HG02763 (cell line): ENCODE measurements around the gene TP53I3.
"Not testable (repeated sequence)": the region's sequence is repeated elsewhere in the genome, so short reads cannot be mapped to it uniquely, and the experiment has no call there.

ENCODE experiments used
- ATAC-seq: cut with Tn5 transposase; IDR thresholded peaks from one replicate; pipeline ENCODE4 v1.9.1; 2021; ENCODE audit warnings: mild to moderate bottlenecking, moderate library complexity; ENCODE audit not compliant: unreplicated experiment

Gene TP53I3

DNA sequence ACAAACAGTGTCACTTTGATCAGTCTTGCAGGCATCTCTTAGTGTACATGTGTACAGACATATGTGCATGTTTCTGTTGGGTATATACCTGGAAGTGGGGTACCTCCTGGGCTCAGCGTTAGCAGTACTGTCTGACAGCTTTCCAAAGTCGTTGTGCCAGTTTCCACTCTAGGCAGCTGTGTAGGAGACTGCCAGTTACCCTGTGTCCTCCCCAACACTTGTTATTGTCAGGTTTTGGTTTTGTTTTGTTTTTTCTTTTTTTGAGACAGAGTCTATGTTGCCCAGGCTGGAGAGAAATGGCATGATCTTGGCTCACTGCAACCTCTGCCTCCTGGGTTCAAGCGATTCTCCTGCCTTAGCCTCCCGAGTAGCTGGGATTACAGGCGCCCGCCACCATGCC, 28.9 kb downstream of the TP53I3 start:
- no peak for ATAC-seq

DNA sequence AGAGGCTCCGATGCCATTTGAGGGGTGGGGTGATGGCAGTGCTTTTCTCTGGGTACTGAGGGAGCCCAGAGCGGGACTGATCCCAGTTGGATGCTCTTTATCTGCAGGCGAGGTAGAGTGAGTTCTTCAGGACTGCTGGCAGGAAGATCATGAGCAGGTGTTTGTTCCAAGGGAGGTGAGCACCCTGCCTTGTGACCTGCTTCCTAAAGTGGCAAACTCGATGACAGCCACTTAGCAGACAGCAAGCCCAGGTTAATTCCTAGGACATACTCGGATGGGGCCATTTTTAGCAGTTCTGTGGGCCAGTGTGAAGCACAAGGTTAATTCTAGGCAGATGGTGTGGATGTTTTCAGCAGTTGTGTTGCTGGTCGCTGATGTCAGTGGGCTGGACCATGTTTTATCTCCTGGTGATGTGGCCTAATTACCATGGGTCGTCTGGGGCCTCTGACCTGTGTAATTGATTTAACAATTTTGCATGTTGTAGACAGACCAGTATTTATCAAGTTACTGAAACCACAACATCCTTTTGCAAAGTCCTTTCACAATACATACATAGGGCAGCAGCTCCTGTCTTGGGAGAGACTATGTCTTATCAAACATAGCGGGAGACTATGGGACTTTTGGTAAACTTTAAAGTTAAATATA, 30.1 kb downstream of the TP53I3 start:
- no peak for ATAC-seq

DNA sequence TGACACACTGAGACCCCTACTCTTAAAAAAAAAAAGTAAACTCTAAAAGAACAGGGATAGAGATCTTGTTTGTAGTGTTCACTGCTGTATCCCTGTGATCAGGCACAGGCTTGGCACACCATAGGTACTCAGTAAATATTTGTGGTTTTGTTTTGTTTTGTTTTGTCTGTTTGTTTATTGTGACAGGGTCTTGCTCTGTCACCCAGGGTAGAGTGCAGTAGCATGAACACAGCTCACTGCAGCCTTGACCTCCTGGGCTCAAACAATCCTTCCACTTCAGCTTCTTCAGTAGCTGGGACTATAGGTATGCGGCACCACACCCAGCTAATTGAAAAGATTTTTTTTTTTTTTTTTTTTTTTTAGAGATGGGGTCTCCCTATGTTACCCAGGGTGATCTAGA, 31.7 kb downstream of the TP53I3 start:
- ATAC-seq = no peak

DNA sequence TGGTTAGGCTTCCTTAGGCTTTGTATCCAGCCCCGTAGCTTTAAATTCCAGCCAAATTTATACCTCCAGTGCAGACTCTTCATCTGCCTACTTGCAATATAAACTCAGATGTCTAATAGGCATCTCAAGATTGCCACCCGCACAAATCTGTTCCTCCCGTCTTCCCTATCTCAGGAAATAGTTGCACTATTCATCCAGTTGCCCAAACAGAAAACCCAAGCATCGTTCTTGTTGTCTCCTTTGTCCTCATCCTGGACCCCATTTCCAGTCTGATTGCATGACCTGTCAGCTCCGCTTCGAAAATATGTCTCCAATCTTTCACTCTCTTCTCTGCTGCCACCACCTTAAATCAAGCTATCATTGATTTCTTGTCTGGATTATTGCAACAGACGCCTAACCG, 32.8 kb downstream of the TP53I3 start:
- ATAC-seq = no peak

DNA sequence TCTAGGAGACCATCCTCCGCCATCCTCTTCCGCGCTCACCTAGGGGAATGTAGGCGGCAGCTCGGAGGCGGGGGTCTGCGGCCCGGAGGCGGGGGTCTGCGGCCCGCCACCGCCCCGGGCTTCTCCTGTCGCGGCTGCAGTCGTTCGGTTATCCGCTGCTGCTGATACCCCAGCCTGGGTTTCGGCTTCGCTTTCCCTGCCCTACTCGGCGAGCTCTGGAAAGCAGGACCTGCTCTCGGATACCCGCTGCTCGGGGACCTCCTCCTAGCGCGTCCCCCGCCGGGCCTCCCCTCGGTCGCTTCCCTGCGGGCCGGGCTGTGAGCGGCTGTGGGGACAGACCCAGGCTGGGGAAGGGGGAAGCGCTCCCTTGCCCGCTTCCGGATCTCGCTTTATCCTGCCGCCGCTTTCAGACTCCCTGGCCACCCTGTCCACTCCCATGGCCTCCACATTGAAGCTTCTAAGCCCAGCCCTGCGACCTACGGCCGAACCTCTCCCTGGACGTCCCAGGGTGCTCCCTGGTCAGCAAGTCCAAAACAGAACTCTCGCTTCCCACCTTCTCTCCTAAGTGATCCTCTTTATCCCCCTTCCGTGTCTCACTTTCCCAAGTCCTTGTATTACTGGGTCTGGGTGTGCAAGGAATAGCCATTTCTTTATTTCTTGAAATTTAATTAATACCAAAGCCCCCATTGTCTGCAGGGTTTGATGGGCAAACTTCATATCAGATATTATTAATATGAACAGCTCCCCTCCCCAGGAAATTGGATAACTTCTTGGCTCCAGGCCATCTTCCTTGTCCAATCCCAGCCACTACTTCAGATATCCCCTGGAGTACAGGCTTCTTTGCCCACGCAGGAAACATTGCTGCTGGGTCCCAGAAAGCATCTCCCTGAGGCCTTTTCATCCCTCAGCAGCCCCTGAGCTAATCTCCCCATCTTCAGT, 34.3 kb downstream of the TP53I3 start:
- ATAC-seq = no peak

DNA sequence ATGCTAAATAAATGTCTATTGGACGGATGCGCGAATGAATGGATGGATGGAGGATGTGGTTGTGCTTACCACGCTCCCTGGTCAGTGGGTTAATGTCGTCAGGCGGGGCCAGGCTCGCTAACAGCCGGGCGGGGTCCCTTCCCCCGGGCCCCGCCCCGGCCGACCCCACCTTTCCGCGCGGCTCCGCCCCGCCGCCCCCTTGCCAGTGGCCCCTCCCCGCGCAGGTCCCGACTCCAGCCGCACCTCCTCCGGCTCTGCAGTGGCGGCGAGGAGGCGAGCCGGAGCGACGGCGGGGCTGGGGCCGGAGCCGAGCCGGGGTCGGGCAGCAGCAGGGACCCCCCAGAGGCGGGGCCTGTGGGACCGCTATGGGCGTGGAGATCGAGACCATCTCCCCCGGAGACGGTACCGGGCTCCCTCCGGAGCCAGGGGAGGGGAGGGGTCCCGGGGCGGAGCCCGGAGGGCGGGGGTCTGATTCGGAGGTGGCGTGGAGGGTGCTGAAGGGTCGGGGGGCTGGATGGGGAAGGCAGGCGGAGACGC, 35.1 kb downstream of the TP53I3 start, which contains the start of gene FKBP1B:
FKBP1B (plus strand) TSS at position 257 of the 537 bp plus-strand sequence; CDS start at position 366, 109 bp downstream.
- no peak for ATAC-seq

DNA sequence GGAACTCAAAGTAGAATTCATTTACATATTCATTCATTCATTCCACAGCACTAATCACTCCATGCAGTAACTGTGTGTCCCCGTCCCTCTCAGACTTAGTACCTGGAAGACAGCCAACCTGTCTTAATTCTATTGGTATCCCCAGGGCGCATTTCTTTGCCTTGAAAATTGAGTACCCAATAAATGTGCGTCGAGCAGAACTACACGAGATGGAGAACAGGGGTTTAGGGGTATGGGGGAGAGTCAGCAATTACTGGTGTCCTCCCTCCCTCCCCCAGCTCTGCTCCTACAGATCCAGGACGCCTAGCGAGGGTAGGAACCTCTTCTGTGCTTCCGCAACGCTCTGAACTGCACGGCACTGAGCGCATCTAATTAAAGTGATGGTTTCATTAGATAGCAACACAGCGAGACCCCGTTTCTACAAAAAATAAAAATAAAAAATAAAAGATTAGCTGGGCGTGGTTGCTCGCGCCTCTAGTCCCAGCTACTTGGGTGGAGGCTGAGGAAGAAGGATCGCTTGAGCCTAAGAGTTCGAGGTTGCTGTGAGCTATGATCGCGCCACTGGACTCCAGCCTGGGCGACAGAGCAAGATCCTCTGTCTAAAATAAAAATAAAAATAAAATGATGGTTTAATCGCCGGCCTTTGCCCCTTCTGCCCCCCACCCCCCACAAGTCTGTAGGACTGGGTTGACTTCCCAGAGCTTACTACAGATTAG, 35.7 kb downstream of the TP53I3 start:
- ATAC-seq = no peak

DNA sequence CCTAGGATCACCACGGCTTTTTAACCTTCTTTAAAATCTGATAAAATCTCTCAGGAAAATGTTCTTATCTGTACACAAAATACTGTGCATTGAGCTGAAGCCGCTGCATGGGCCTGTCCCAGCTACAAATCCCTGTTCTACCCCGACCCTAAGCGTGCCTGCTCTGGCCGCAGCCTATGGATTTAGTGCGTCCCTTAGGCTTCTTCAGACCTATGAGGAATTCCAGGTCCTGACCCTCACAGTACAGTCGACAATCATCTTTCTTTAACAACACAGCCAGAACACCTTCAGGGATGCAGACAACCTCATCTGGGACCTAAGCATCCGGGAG, 37.0 kb downstream of the TP53I3 start:
- no peak for ATAC-seq

DNA sequence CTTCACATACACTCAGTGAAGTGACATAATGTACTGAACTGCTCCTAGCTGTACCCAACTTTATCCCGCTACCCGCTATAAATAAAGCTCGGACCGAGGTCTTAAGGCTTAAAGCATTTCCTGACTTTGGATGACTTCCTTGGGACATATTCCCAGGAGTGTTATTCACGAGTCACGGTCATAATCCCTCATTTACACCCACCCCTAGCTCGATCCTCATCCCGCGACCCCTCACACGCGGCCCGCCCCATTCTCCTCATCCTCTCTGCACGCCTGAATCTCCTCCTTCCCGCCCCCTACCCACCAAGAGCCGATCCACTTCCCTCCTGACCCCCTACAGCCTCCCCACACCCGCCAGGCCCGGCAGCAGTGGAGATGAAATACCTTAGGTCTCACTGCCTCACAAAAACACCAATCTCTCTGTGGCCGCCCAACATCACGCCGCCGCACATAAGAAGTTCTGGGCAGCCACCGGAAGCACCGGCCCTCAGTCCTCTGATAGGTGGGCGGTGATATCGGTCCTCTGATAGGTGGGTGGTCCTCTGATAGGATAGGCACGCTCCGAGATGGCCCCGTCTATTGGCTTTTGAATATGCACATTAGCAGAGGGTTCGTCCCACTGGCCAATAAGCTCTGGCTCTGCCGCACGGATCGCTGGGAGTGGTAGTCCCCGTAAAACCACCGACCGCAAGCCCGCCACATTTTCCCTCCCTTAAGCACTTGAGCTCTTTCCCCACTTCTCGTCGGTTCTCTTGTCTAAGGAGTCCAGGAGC, 37.5 kb downstream of the TP53I3 start, which contains the start of gene WDCP:
WDCP (minus strand) TSS at position 462 of the 773 bp plus-strand sequence. CDS start 7,897 bp downstream, outside the sequence.
- peak; percentile 99 for ATAC-seq

DNA sequence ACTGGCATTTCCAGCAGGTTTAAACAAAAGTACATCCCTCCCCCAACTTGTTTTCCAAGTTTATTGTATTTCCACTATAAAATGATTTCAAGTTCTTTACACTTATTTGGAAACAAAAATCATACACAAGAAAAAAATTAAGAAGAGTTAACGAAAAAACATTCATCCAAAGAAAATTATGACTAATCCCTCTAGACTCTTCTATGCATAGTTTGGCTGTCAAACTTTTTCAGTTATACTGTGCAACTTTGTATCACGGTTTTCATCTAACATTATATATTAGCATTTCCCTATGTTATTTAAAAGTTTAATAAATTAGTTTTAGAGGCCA, 38.1 kb downstream of the TP53I3 start:
- no peak for ATAC-seq

DNA sequence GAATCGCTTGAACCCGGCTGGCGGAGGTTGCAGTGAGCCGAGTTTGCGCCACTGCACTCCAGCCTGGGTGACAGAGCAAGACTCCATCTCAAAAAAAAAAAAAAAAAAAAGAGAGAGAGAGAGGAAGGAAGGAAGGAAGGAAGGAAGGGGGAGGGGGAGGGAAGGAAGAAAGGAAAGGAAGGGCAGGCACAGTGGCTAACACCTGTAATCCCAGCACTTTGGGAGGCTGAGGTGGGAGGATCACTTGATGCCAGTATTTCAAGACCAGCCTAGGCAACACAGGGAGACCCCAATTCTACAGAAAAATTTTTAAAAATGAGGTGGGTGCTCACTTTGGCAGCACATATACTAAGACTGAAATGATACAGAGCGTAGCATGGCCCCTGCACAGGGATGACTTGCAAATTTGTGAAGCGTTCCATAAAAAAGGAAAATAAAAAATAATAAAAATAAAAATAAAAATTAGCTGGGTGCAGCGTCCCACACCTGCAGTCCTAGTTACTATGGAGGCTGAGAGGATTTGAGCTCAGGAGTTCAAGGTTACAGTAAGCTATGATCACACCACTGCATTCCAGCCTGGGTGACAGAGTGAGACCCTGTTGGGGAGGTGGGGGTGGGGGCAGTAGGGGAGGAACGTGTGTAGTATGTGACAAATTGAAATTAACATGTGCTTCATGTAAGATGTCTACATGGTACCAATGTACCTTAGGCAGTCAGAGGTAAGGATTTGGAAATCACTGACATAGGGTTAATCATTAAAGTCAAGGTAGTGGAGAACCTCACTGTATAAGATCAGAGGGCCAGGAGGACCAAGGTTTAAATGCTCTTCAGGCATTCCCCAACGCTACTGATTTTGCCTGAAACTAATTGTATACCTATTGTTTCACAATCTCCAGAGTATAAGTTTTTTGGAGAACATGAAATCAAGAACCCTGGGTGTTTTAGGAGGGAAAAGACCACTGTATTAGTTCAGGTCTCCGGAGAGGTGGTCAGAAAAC, 38.8 kb downstream of the TP53I3 start:
- no peak for ATAC-seq

DNA sequence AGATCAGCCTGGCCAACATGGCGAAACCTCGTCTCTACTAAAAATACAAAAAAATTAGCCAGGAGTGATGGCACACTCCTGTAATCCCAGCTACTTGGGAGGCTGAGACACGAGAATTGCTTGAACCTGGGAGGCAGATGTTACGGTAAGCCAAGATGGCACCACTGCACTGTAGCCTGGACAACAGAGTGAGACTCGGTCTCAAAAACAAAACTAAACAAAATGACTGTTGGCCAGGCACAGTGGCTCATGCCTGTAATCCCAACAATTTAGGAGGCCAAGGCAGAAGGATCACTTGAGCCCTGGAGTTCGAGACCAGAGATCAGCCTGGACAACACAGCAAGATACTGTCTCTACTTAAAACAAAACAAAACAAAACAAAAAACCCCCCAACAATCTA, 41.5 kb downstream of the TP53I3 start:
- ATAC-seq = not testable (repeated sequence)

DNA sequence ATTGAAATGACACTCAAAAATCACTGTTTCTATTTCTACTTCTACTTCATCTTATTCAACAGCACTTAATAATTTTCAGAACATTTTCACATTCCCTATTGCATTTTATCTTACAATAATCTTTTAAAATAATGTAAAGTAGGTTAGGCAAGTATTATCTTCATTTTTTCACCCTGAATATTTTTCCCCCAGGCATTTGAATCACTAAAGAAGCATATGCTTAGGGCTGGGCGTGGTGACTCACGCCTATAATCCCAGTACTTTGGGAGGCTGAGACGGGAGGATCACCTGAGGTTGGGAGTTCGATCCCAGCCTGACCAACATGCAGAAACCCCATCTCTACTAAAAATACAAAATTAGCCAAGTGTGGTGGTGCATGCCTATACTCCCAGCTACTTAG, 44.1 kb downstream of the TP53I3 start:
- no peak for ATAC-seq

DNA sequence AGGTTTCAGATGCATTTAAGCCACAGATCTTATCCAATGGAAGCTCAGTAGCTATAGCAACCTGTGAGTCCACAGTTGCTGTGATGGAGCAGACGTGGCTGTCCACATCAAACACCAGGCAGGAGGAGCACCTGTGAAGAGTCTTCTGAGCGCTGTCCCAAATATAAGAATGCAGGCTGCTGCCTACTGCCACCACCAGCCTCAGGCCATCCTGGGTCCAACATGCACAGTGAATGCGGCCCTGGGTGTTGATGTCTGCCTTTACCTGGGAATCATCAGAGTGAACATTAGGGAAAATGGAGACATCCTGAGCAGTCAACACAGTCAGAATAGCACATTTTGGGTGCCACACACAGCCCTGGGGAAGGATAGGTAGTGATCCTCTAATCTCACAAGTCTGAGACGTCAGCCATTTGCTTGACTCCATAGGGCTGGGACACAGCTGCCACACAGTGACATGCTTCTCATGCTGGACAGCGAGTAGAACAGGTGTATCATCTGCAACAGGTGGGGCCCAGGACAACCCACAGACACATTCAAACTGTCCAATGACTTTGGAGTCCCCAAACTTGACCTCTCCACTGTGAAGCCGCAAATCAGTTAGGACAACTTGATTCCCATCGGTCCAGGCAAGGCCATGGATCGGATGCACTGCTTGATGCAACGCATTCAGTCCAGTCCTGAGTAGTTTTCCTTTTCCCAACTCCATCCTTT, 45.7 kb downstream of the TP53I3 start:
- no peak for ATAC-seq
